H9 (cell line): ENCODE measurements around the gene TMEM80. TPM values are rescaled to one million over a fixed set of nuclear protein-coding genes. Genes with fewer than 3 reads are reported as not detected.

Experiments used
- DNase-seq: peaks from one replicate; pipeline ENCODE4 v3.0.0-alpha.2; 2017
- H2AFZ ChIP-seq: one replicate; pipeline ENCODE4 v1.6.1; 2013; ENCODE audit warnings: mild to moderate bottlenecking, low read length, control low read depth, moderate library complexity
- H2AK5ac ChIP-seq: 2 replicates; pipeline ENCODE4 v1.6.1; 2013; ENCODE audit warnings: low read length, control low read depth, mixed read lengths; ENCODE audit not compliant: insufficient read length
- H2BK120ac ChIP-seq: one replicate; pipeline ENCODE4 v1.6.1; 2013; ENCODE audit warnings: low read depth, mild to moderate bottlenecking, low read length, control low read depth, inconsistent platforms; ENCODE audit not compliant: poor library complexity, severe bottlenecking
- H2BK12ac ChIP-seq: 2 replicates; pipeline ENCODE4 v1.6.1; 2013; ENCODE audit warnings: low read length, control low read depth, mixed read lengths, low read depth; ENCODE audit not compliant: insufficient read length
- H2BK15ac ChIP-seq: 2 replicates; pipeline ENCODE4 v1.6.1; 2013; ENCODE audit warnings: low read depth, low read length, control low read depth
- H2BK20ac ChIP-seq: one replicate; pipeline ENCODE4 v1.6.1; 2013; ENCODE audit warnings: low read depth, mild to moderate bottlenecking, low read length, control low read depth, inconsistent platforms; ENCODE audit not compliant: poor library complexity, severe bottlenecking
- H2BK5ac ChIP-seq: 2 replicates; pipeline ENCODE4 v1.6.1; 2013; ENCODE audit warnings: low read length, control low read depth, mixed read lengths; ENCODE audit not compliant: insufficient read length
- H3K14ac ChIP-seq: 2 replicates; pipeline ENCODE4 v1.6.1; 2013; ENCODE audit warnings: low read length, control low read depth; ENCODE audit not compliant: insufficient read depth
- H3K18ac ChIP-seq: 2 replicates; pipeline ENCODE4 v1.6.1; 2013; ENCODE audit warnings: low read depth, mild to moderate bottlenecking, mixed read lengths, low read length, control low read depth; ENCODE audit not compliant: insufficient read length
- H3K23ac ChIP-seq: 2 replicates; pipeline ENCODE4 v1.6.1; 2013; ENCODE audit warnings: low read length, control low read depth, mixed read lengths, low read depth; ENCODE audit not compliant: insufficient read length
- H3K23me2 ChIP-seq: 2 replicates; pipeline ENCODE4 v1.6.1; 2013; ENCODE audit warnings: low read depth, mild to moderate bottlenecking, mixed read lengths, low read length, control low read depth; ENCODE audit not compliant: insufficient read length, poor library complexity, severe bottlenecking
- H3K27ac ChIP-seq: 2 replicates; pipeline ENCODE4 v1.5.1; 2013; ENCODE audit warnings: low read length, control low read depth, mixed read lengths, low read depth; ENCODE audit not compliant: insufficient read length
- H3K27me3 ChIP-seq: 2 replicates; pipeline ENCODE4 v1.6.1; 2013; ENCODE audit warnings: low read length, control low read depth, inconsistent platforms; ENCODE audit not compliant: insufficient read depth
- H3K4ac ChIP-seq: 2 replicates; pipeline ENCODE4 v1.6.1; 2013; ENCODE audit warnings: low read depth, mild to moderate bottlenecking, control low read depth, inconsistent platforms, low read length, moderate library complexity
- H3K4me1 ChIP-seq: 2 replicates; pipeline ENCODE4 v1.6.1; 2013; ENCODE audit warnings: low read length, control low read depth, inconsistent platforms; ENCODE audit not compliant: insufficient read depth
- H3K4me2 ChIP-seq: 2 replicates; pipeline ENCODE4 v1.6.1; 2013; ENCODE audit warnings: low read length, control low read depth, mixed read lengths; ENCODE audit not compliant: insufficient read length, insufficient read depth
- H3K56ac ChIP-seq: 2 replicates; pipeline ENCODE4 v1.6.1; 2013; ENCODE audit warnings: low read depth, mild to moderate bottlenecking, mixed read lengths, low read length, control low read depth; ENCODE audit not compliant: insufficient read length
- H3K79me1 ChIP-seq: 2 replicates; pipeline ENCODE4 v1.6.1; 2013; ENCODE audit warnings: low read depth, mild to moderate bottlenecking, moderate library complexity, low read length, control low read depth, inconsistent platforms; ENCODE audit not compliant: insufficient read depth, poor library complexity, severe bottlenecking
- H3K79me2 ChIP-seq: 2 replicates; pipeline ENCODE4 v1.6.1; 2013; ENCODE audit warnings: low read length, control low read depth, inconsistent platforms; ENCODE audit not compliant: insufficient read depth
- H3K9ac ChIP-seq: 2 replicates; pipeline ENCODE4 v1.6.1; 2013; ENCODE audit warnings: low read length, control low read depth, mixed read lengths; ENCODE audit not compliant: insufficient read length; ENCODE audit errors: extremely low read depth
- H3K9me3 ChIP-seq: one replicate; pipeline ENCODE4 v1.6.1; 2013; ENCODE audit warnings: low read depth, low read length, inconsistent platforms; ENCODE audit not compliant: control insufficient read depth
- H3T11ph ChIP-seq: one replicate; pipeline ENCODE4 v1.6.1; 2013; ENCODE audit warnings: mild to moderate bottlenecking, low read length, control low read depth, inconsistent platforms
- H4K20me1 ChIP-seq: one replicate; pipeline ENCODE4 v1.6.1; 2013; ENCODE audit not compliant: control insufficient read depth, insufficient read length, insufficient read depth
- H4K5ac ChIP-seq: 2 replicates; pipeline ENCODE4 v1.6.1; 2013; ENCODE audit warnings: low read depth, mild to moderate bottlenecking, mixed read lengths, low read length, control low read depth; ENCODE audit not compliant: insufficient read length
- H4K8ac ChIP-seq: replicated peaks from 2 replicates; pipeline ENCODE4 v1.6.1; 2013; ENCODE audit warnings: low read length, control low read depth, mixed read lengths, low read depth; ENCODE audit not compliant: insufficient read length
- H4K91ac ChIP-seq: 2 replicates; pipeline ENCODE4 v1.6.1; 2013; ENCODE audit warnings: low read depth, mild to moderate bottlenecking, moderate library complexity, mixed read lengths, low read length, control low read depth; ENCODE audit not compliant: insufficient read length
- H3K27ac Mint-ChIP-seq, 3 experiments: 2 replicates in 2 of 3; 3 replicates in 1 of 3; pipeline ENCODE4 v1.8.0; 2020 to 2021; ENCODE audit warnings: mixed read lengths in 3 of 3, mild to moderate bottlenecking in 1 of 3, moderate library complexity in 1 of 3
- H3K27me3 Mint-ChIP-seq: 2 replicates; pipeline ENCODE4 v1.8.0; 2021; ENCODE audit warnings: low read depth, mild to moderate bottlenecking, moderate library complexity, mixed read lengths
- H3K36me3 Mint-ChIP-seq, 3 experiments: 2 replicates in 2 of 3; 3 replicates in 1 of 3; pipeline ENCODE4 v1.8.0; 2020 to 2021; ENCODE audit warnings: low read depth in 3 of 3, mixed read lengths in 3 of 3; ENCODE audit not compliant: insufficient read depth in 1 of 3
- H3K4me1 Mint-ChIP-seq, 2 experiments: 2 replicates each; pipeline ENCODE4 v1.8.0; 2020; ENCODE audit warnings: mixed read lengths in 2 of 2
- H3K4me3 Mint-ChIP-seq, 2 experiments: 2 replicates in 1 of 2; 3 replicates in 1 of 2; pipeline ENCODE4 v1.8.0; 2020 to 2021; ENCODE audit warnings: mild to moderate bottlenecking in 2 of 2, mixed read lengths in 2 of 2, moderate library complexity in 1 of 2
- H3K9me3 Mint-ChIP-seq, 2 experiments: 2 replicates in 1 of 2; 3 replicates in 1 of 2; pipeline ENCODE4 v1.8.0; 2020; ENCODE audit warnings: mild to moderate bottlenecking in 2 of 2, mixed read lengths in 2 of 2, moderate library complexity in 1 of 2
- WGBS: extraction: QIAGEN DNeasy Blood & Tissue Kit; methylation state at CpG from one replicate; pipeline ENCODE4 v1.1.7; 2013; ENCODE audit warnings: missing lambda C conversion rate, low lambda C conversion rate, mixed read lengths; ENCODE audit not compliant: insufficient read length; ENCODE audit errors: extremely low coverage; 5-methylcytosine and 5-hydroxymethylcytosine counted together
- total RNA-seq: library from RNA; stranded (reverse); gene quantifications from 2 replicates; pipeline ENCODE4 v1.2.1, GENCODE V29; 2021
- TF ChIP-seq, protein P1 (sequence below): fragments of 200-600 bp; sonication (generic); conservative IDR thresholded peaks from 3 replicates; pipeline ENCODE4 v1.8.0; 2021; ENCODE audit warnings: antibody characterized with exemption, mild to moderate bottlenecking

The TMEM80 gene
- total RNA-seq, 1 experiment from 2014 or later: 23.6 TPM

DNA sequence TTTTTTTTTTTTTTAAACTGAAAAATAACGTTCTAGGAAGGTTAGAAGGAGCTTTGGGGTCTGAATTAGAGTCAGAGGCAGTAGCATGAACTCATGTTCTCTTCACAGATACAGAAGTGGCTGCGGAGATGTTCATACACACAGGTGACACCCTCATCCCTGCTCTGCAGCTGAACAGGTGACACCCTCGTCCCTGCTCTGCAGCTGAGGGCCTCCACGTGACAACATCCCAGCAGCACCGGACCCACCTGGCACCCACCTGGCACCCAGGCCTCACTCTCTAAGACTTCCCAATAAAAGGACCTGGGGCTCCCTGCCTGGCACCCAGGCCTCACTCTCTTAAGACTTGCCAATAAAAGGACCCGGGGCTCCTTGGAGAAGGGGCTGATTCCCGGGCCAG, 38.8 kb upstream of the TMEM80 start:
- H4K91ac ChIP-seq: no peak overlapping the region
- no CpG with 5 or more reads among the region's 7 CpGs for WGBS
- H3K9me3 Mint-ChIP-seq: no peaks in the 10 kb centered on the region
- no peaks in the 10 kb centered on the region for H3K27me3 ChIP-seq
- no peak overlapping the region for H3K4me2 ChIP-seq
- H3K79me2 ChIP-seq: no peaks in the 10 kb centered on the region
- H2BK15ac ChIP-seq: no peak overlapping the region
- no peak overlapping the region for H3K27ac Mint-ChIP-seq
- H3K4me1 ChIP-seq: no peaks in the 10 kb centered on the region
- no peaks in the 10 kb centered on the region for H3K23me2 ChIP-seq
- H2AK5ac ChIP-seq: no peak overlapping the region
- no peaks in the 10 kb centered on the region for H3K79me1 ChIP-seq
- no peak overlapping the region for H3K9ac ChIP-seq
- no peak overlapping the region for H2BK120ac ChIP-seq
- H2AFZ ChIP-seq: no peak overlapping the region
- TF ChIP-seq, protein P1, sequence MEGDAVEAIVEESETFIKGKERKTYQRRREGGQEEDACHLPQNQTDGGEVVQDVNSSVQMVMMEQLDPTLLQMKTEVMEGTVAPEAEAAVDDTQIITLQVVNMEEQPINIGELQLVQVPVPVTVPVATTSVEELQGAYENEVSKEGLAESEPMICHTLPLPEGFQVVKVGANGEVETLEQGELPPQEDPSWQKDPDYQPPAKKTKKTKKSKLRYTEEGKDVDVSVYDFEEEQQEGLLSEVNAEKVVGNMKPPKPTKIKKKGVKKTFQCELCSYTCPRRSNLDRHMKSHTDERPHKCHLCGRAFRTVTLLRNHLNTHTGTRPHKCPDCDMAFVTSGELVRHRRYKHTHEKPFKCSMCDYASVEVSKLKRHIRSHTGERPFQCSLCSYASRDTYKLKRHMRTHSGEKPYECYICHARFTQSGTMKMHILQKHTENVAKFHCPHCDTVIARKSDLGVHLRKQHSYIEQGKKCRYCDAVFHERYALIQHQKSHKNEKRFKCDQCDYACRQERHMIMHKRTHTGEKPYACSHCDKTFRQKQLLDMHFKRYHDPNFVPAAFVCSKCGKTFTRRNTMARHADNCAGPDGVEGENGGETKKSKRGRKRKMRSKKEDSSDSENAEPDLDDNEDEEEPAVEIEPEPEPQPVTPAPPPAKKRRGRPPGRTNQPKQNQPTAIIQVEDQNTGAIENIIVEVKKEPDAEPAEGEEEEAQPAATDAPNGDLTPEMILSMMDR: no peak
- H3K9me3 ChIP-seq: no peaks in the 10 kb centered on the region
- peaks cover 10 to 49% (median 20%) of the 10 kb centered on the region in 3 experiments; a peak in 6 of 7 replicates for H3K36me3 Mint-ChIP-seq
- H2BK5ac ChIP-seq: no peak overlapping the region
- H3T11ph ChIP-seq: no peak overlapping the region
- no peak overlapping the region for H3K56ac ChIP-seq
- no peak for DNase-seq
- no peak overlapping the region for H3K4ac ChIP-seq
- H3K18ac ChIP-seq: no peak overlapping the region
- no peak overlapping the region for H3K14ac ChIP-seq
- H3K4me1 Mint-ChIP-seq: no peaks in the 10 kb centered on the region
- H2BK20ac ChIP-seq: no peak overlapping the region
- H4K5ac ChIP-seq: no peak overlapping the region
- no peaks in the 10 kb centered on the region for H4K20me1 ChIP-seq
- H3K23ac ChIP-seq: no peak overlapping the region
- H4K8ac ChIP-seq: no peak overlapping the region
- no peak overlapping the region for H3K4me3 Mint-ChIP-seq
- no peak overlapping the region for H2BK12ac ChIP-seq
- no peak overlapping the region for H3K27ac ChIP-seq
- H3K27me3 Mint-ChIP-seq: no peaks in the 10 kb centered on the region
